ENCODE measurements around the gene DCAF4L1. TPM values are rescaled to one million over a fixed set of nuclear protein-coding genes. Genes with fewer than 3 reads are reported as not detected.
A peak's percentile ranks its signal among the peaks of the same experiment; 100 is the strongest.

Gene DCAF4L1, protein sequence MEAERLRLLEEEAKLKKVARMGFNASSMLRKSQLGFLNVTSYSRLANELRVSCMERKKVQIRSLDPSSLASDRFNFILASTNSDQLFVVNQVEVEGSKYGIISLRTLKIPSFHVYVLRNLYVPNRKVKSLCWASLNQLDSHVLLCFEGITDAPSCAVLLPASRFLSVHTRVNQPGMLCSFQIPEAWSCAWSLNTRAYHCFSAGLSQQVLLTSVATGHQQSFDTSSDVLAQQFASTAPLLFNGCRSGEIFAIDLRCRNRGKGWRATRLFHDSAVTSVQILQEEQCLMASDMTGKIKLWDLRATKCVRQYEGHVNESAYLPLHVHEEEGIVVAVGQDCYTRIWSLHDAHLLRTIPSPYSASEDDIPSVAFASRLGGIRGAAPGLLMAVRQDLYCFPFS
- total RNA-seq (under 1 TPM; 0.10 to 0.55 (median 0.37) TPM), total RNA-seq (0 to 2.5 (median 0.60) reads per million in 29 experiments)
- 0.39 TPM for total RNA-seq (2013)

DNA sequence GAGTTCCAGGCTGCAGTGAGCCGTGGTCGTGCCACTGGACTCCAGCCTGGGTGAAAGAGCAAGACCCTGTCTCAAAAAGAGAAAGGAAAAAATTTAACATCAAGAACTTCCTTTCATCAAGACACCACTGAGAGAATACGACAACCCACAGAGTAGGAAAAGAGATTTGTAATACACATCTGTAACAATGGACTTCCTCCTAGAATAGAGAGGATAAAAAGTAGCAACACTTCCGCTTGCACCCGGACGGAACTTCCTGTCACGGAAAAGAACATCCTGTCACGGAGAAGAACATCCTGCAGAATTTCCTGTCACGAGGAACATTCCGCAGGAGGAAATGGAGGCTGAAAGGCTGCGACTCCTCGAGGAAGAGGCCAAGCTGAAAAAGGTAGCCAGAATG, at the start of gene DCAF4L1:
Gene DCAF4L1 (plus strand): TSS at position 301 of the 400 bp plus-strand sequence. CDS start 37 bp downstream, at position 338.
- no peak within 1 kb of the TSS for H3K27ac ChIP-seq (ENCODE audit: low read length)
- H3K36me3 Mint-ChIP-seq: no peaks in the 10 kb centered on the region
- H3K9me3 Mint-ChIP-seq: no peaks in the 10 kb centered on the region
- POLR2A ChIA-PET: interaction anchor here in 1 of 2 donors (0.6 kb wide), 1 partner anchor 479 kb away, joined by 11 read pairs; no protein-coding TSS in a partner anchor
- DNase-seq (no peak), ATAC-seq (replicated peaks in 1 of 4) (no peak)
- CTCF ChIA-PET: no interaction called here
- 84% methylated on average over 9 of the region's 12 CpGs for WGBS (ENCODE audit: insufficient coverage)
- no peaks in the 10 kb centered on the region for H3K27me3 ChIP-seq (replicated peaks in 1 of 2; ENCODE audit: control insufficient read depth in 2 of 2, extremely low read depth in 1 of 2, insufficient read depth in 2 of 2, low read length in 1 of 2)
- no peaks in the 10 kb centered on the region for H3K9me3 ChIP-seq
- no peaks in the 10 kb centered on the region for H3K36me3 ChIP-seq (ENCODE audit: control insufficient read depth in 2 of 2, extremely low read depth in 1 of 2, insufficient read depth in 1 of 2, low read length in 1 of 2)
- no peaks in the 10 kb centered on the region for H3K4me1 ChIP-seq (ENCODE audit: control insufficient read depth in 1 of 2, extremely low read depth in 1 of 2, insufficient read depth in 2 of 2, low read length in 2 of 2)
- H3K4me3 Mint-ChIP-seq: no peak within 1 kb of the TSS
- H3K27ac Mint-ChIP-seq: no peak within 1 kb of the TSS
- no peaks in the 10 kb centered on the region for H3K27me3 Mint-ChIP-seq
- H3K4me3 ChIP-seq (ENCODE audit: control insufficient read depth in 1 of 2, extremely low read depth in 1 of 2, low read length in 1 of 2): no peak within 1 kb of the TSS
- H3K4me1 Mint-ChIP-seq: no peaks in the 10 kb centered on the region

DNA sequence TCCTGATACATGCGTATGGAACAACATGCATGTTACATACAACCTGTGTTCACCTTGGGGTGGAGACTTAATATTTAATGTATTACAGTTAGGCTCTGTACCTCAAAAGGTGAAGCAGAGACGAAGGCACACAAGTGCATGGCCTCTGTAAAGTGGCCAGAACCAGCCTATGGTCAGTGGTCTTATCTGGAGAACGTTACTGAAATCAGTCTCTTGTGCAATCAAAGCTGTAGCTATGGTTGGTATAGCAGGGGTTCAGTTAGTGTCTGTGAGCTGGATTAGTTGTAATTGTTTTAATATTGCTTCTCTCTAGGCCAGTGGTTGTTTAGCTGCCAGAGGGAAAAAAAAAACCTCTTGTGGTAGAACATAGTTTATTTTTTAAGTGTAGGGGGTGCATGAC, 48.6 kb upstream of the DCAF4L1 start:
- no peaks in the 10 kb centered on the region for H3K27me3 ChIP-seq (replicated peaks in 1 of 2; ENCODE audit: control insufficient read depth in 2 of 2, extremely low read depth in 1 of 2, insufficient read depth in 2 of 2, low read length in 1 of 2)
- no peaks in the 10 kb centered on the region for H3K9me3 ChIP-seq
- Mint-ChIP-seq H3K4me3 (no peak overlapping the region), H3K27me3 (no peaks in the 10 kb centered on the region), H3K4me1 (peaks cover 34 to 44% (median 40%) of the 10 kb centered on the region in 3 donors), H3K9me3 (peaks cover 0 to 5% (median 0%) of the 10 kb centered on the region in 3 donors), H3K36me3 (peaks cover 3% of the 10 kb centered on the region), H3K27ac (no peak overlapping the region)
- ChIA-PET CTCF (interaction anchor here (0.6 to 0.8 kb wide), 2 partner anchors 14 to 240 kb away, joined by 3 read pairs; no protein-coding TSS in a partner anchor), POLR2A (no interaction called here)
- WGBS (ENCODE audit: insufficient coverage): 92% methylated on average over 3 of the region's 3 CpGs
- H3K27ac ChIP-seq (ENCODE audit: low read length): no peak overlapping the region
- no peak overlapping the region for H3K4me3 ChIP-seq (ENCODE audit: control insufficient read depth in 1 of 2, extremely low read depth in 1 of 2, low read length in 1 of 2)
- no peaks in the 10 kb centered on the region for H3K36me3 ChIP-seq (ENCODE audit: control insufficient read depth in 2 of 2, extremely low read depth in 1 of 2, insufficient read depth in 1 of 2, low read length in 1 of 2)
- no peak for DNase-seq
- no peak for ATAC-seq (replicated peaks in 1 of 4)
- H3K4me1 ChIP-seq (ENCODE audit: control insufficient read depth in 1 of 2, extremely low read depth in 1 of 2, insufficient read depth in 2 of 2, low read length in 2 of 2): peaks cover 7 to 20% of the 10 kb centered on the region in 2 experiments

DNA sequence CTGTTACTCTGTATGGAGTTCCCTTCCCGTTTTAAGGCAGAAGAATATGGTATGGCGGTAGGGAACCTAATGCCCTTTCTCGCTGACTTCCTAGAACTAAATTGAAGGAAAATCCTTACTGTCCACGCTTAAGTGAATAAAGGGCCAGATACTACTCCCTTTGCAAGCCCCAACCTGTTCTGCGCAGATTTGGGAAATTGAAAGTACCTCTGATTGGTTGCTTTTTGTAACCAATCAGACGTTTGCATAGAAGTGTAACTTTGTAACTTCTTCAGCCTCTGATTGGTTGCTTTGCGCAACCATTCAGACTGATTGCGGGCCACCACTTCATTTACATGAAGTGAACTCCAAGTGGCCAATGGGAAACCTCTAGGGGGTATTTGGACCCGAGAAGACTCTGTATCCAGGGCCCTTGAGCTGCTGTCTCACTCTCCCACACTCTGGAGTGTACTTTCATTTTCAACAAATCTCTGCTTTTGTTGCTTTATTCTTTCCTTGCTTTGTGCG, 47.5 kb upstream of the DCAF4L1 start:
- peak overlapping the region; percentile 21 to 93 for H3K27ac Mint-ChIP-seq
- ATAC-seq (replicated peaks in 1 of 4) (no peak), DNase-seq (no peak)
- Histone ChIP-seq H3K27me3 (replicated peaks in 1 of 2; ENCODE audit: control insufficient read depth in 2 of 2, extremely low read depth in 1 of 2, insufficient read depth in 2 of 2, low read length in 1 of 2) (no peaks in the 10 kb centered on the region), H3K36me3 (ENCODE audit: control insufficient read depth in 2 of 2, extremely low read depth in 1 of 2, insufficient read depth in 1 of 2, low read length in 1 of 2) (peaks cover 0 to under 1% of the 10 kb centered on the region in 2 donors), H3K4me3 (ENCODE audit: control insufficient read depth in 1 of 2, extremely low read depth in 1 of 2, low read length in 1 of 2) (no peak overlapping the region), H3K9me3 (no peaks in the 10 kb centered on the region), H3K4me1 (ENCODE audit: control insufficient read depth in 1 of 2, extremely low read depth in 1 of 2, insufficient read depth in 2 of 2, low read length in 2 of 2) (peaks cover 7 to 20% of the 10 kb centered on the region in 2 experiments), H3K27ac (ENCODE audit: low read length) (no peak overlapping the region)
- CTCF ChIA-PET: no interaction called here
- POLR2A ChIA-PET: no interaction called here
- no peaks in the 10 kb centered on the region for H3K27me3 Mint-ChIP-seq
- peaks cover 13% of the 10 kb centered on the region for H3K36me3 Mint-ChIP-seq
- WGBS (ENCODE audit: insufficient coverage): 98% methylated on average over 8 of the region's 10 CpGs
- peak overlapping the region; percentile 98 to 99 (median 98) for H3K4me3 Mint-ChIP-seq
- H3K4me1 Mint-ChIP-seq: peaks cover 44 to 51% (median 48%) of the 10 kb centered on the region in 3 donors
- H3K9me3 Mint-ChIP-seq: peaks cover 0 to 5% (median 0%) of the 10 kb centered on the region in 3 donors

DNA sequence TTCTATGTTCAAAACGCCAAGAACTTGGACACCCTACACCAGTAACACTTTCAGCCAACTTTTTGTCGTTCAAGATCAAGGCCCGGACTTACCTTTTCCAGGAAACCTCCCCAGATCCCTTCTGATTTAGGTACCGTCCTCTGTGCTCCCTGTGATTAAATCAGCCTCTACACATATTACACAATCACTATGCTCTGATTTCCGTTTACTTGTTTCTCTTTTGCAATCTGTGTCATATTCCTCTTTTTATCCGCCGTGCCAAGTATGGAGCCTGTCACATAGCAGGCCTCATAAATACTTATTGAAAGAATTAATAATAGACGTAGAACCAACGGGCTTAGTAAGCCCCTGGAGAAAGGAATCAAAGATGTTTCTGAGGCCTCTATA, 47.0 kb upstream of the DCAF4L1 start:
- peak overlapping the region; percentile 21 to 93 for H3K27ac Mint-ChIP-seq
- DNase-seq: no peak

DNA sequence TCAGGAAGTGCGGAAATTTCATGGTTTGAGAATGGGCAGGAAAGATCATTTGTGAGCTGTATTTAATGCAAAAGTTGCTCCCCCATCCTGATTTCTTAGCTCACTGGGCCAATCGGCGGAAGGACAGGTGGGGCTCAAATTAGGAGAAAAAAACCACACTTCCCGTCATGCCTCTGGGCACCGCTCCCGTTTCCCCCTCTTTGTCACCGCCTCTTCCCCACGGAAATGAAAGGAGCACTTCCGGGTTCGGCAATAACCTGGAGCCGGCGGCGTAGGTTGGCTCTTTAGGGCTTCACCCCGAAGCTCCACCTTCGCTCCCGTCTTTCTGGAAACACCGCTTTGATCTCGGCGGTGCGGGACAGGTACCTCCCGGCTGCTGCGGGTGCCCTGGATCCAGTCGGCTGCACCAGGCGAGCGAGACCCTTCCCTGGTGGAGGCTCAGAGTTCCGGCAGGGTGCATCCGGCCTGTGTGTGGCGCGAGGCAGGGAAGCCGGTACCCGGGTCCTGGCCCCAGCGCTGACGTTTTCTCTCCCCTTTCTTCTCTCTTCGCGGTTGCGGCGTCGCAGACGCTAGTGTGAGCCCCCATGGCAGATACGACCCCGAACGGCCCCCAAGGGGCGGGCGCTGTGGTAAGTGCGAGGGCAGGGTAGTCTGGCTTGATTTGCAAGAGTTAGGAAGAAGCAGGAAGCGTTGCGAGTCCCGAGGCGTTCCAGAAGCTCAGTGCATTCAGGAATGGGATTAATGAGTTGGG, 46.5 kb upstream of the DCAF4L1 start, which contains the start of gene TMEM33:
Gene TMEM33 (plus strand): TSS at position 529 of the 751 bp plus-strand sequence. CDS start 56 bp downstream, at position 585.
- peaks cover 54 to 55% (median 55%) of the 10 kb centered on the region in 3 donors for H3K4me1 Mint-ChIP-seq
- POLR2A ChIA-PET: no interaction called here
- H3K9me3 Mint-ChIP-seq: peaks cover 0 to 5% (median 0%) of the 10 kb centered on the region in 3 donors
- peaks cover 23% of the 10 kb centered on the region for H3K36me3 Mint-ChIP-seq
- Histone ChIP-seq H3K4me1 (ENCODE audit: control insufficient read depth in 1 of 2, extremely low read depth in 1 of 2, insufficient read depth in 2 of 2, low read length in 2 of 2) (peaks cover 9 to 20% of the 10 kb centered on the region in 2 experiments), H3K27ac (ENCODE audit: low read length) (peak within 1 kb of the TSS; percentile 50), H3K36me3 (ENCODE audit: control insufficient read depth in 2 of 2, extremely low read depth in 1 of 2, insufficient read depth in 1 of 2, low read length in 1 of 2) (peaks cover 0 to 11% of the 10 kb centered on the region in 2 donors), H3K4me3 (ENCODE audit: control insufficient read depth in 1 of 2, extremely low read depth in 1 of 2, low read length in 1 of 2) (peak within 1 kb of the TSS; percentile 81 to 86), H3K27me3 (replicated peaks in 1 of 2; ENCODE audit: control insufficient read depth in 2 of 2, extremely low read depth in 1 of 2, insufficient read depth in 2 of 2, low read length in 1 of 2) (no peaks in the 10 kb centered on the region), H3K9me3 (no peaks in the 10 kb centered on the region)
- CTCF ChIA-PET: no interaction called here
- peak within 1 kb of the TSS; percentile 76 to 93 for H3K27ac Mint-ChIP-seq
- WGBS (ENCODE audit: insufficient coverage): under 1% methylated on average over 40 of the region's 49 CpGs
- peak within 1 kb of the TSS; percentile 98 to 99 (median 98) for H3K4me3 Mint-ChIP-seq
- DNase-seq (peak; percentile 50 to 88 (median 67)), ATAC-seq (replicated peaks in 1 of 4) (peak; percentile 90 to 94 (median 93))
- H3K27me3 Mint-ChIP-seq: no peaks in the 10 kb centered on the region

More for the DNA sequence above, 47.0 kb upstream of the DCAF4L1 start:
- peaks cover 17% of the 10 kb centered on the region for H3K36me3 Mint-ChIP-seq
- H3K4me3 Mint-ChIP-seq: peak overlapping the region; percentile 98 to 99 (median 98)
- peaks cover 7 to 20% of the 10 kb centered on the region in 2 experiments for H3K4me1 ChIP-seq (ENCODE audit: control insufficient read depth in 1 of 2, extremely low read depth in 1 of 2, insufficient read depth in 2 of 2, low read length in 2 of 2)
- H3K27me3 Mint-ChIP-seq: no peaks in the 10 kb centered on the region
- no peaks in the 10 kb centered on the region for H3K27me3 ChIP-seq (replicated peaks in 1 of 2; ENCODE audit: control insufficient read depth in 2 of 2, extremely low read depth in 1 of 2, insufficient read depth in 2 of 2, low read length in 1 of 2)
- no peak for ATAC-seq (replicated peaks in 1 of 4)
- ChIA-PET POLR2A (no interaction called here), CTCF (no interaction called here)
- H3K27ac ChIP-seq (ENCODE audit: low read length): peak overlapping the region; percentile 50
- H3K36me3 ChIP-seq (ENCODE audit: control insufficient read depth in 2 of 2, extremely low read depth in 1 of 2, insufficient read depth in 1 of 2, low read length in 1 of 2): peaks cover 0 to 6% of the 10 kb centered on the region in 2 donors
- H3K9me3 ChIP-seq: no peaks in the 10 kb centered on the region
- peak overlapping the region in 1 of 2 donors; percentile 81 for H3K4me3 ChIP-seq (ENCODE audit: control insufficient read depth in 1 of 2, extremely low read depth in 1 of 2, low read length in 1 of 2)
- H3K9me3 Mint-ChIP-seq: peaks cover 0 to 5% (median 0%) of the 10 kb centered on the region in 3 donors
- H3K4me1 Mint-ChIP-seq: peaks cover 49 to 52% (median 51%) of the 10 kb centered on the region in 3 donors
- 89% methylated on average over 4 of the region's 9 CpGs for WGBS (ENCODE audit: insufficient coverage)

DNA sequence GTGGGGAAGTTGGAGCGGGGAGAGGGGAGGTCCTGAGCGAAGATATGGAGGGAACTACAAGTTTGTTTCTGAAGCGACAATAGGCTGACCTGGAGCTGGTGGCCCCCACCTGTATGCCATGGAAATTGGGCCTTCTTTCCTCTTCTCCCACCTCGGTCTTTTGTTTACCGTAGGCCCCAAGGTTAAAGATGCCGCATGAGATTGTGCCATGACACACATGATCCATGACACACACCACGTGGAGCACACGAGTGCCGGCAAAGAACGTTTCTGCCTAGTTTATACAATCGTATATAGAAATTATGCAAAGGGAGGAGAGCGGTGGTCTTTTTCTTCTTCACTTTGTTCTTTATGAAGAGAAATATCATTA, 45.9 kb upstream of the DCAF4L1 start:
- Histone ChIP-seq H3K27me3 (replicated peaks in 1 of 2; ENCODE audit: control insufficient read depth in 2 of 2, extremely low read depth in 1 of 2, insufficient read depth in 2 of 2, low read length in 1 of 2) (no peaks in the 10 kb centered on the region), H3K4me3 (ENCODE audit: control insufficient read depth in 1 of 2, extremely low read depth in 1 of 2, low read length in 1 of 2) (peak overlapping the region; percentile 81 to 86), H3K36me3 (ENCODE audit: control insufficient read depth in 2 of 2, extremely low read depth in 1 of 2, insufficient read depth in 1 of 2, low read length in 1 of 2) (peaks cover 0 to 15% of the 10 kb centered on the region in 2 donors), H3K27ac (ENCODE audit: low read length) (peak overlapping the region; percentile 50), H3K9me3 (no peaks in the 10 kb centered on the region), H3K4me1 (ENCODE audit: control insufficient read depth in 1 of 2, extremely low read depth in 1 of 2, insufficient read depth in 2 of 2, low read length in 2 of 2) (peaks cover 9 to 20% of the 10 kb centered on the region in 2 experiments)
- POLR2A ChIA-PET: interaction anchor here in 1 of 2 donors (1.0 kb wide), 1 partner anchor 54 kb away, joined by 3 read pairs; the partner anchor contains the start of gene SLC30A9
- ATAC-seq (replicated peaks in 1 of 4): peak in 1 of 4 experiments; percentile 7
- CTCF ChIA-PET: interaction anchor here in 1 of 2 donors (0.6 kb wide), 1 partner anchor 25 kb away, joined by 3 read pairs; no protein-coding TSS in a partner anchor
- H3K4me3 Mint-ChIP-seq: peak overlapping the region; percentile 98 to 99 (median 98)
- H3K36me3 Mint-ChIP-seq: peaks cover 23% of the 10 kb centered on the region
- DNase-seq: peak in 6 of 35 experiments; percentile 0 to 27 (median 6)
- 0% methylated on average over 1 of the region's 12 CpGs for WGBS (ENCODE audit: insufficient coverage)
- peak overlapping the region; percentile 76 to 93 for H3K27ac Mint-ChIP-seq
- peaks cover 50 to 55% (median 52%) of the 10 kb centered on the region in 3 donors for H3K4me1 Mint-ChIP-seq
- H3K27me3 Mint-ChIP-seq: no peaks in the 10 kb centered on the region
- peaks cover 0 to 5% (median 0%) of the 10 kb centered on the region in 3 donors for H3K9me3 Mint-ChIP-seq
